GM12873 (cell line): Measurements from ENCODE around the gene FAS.

Source experiments
- TF ChIP-seq, protein P1 (sequence below): IDR thresholded peaks from 2 replicates; pipeline ENCODE4 v1.5.1; 2012; ENCODE audit warnings: low read depth, mild to moderate bottlenecking, moderate library complexity, low read length, control low read depth; ENCODE audit not compliant: insufficient read depth; ENCODE audit errors: missing control alignments

Gene FAS

DNA sequence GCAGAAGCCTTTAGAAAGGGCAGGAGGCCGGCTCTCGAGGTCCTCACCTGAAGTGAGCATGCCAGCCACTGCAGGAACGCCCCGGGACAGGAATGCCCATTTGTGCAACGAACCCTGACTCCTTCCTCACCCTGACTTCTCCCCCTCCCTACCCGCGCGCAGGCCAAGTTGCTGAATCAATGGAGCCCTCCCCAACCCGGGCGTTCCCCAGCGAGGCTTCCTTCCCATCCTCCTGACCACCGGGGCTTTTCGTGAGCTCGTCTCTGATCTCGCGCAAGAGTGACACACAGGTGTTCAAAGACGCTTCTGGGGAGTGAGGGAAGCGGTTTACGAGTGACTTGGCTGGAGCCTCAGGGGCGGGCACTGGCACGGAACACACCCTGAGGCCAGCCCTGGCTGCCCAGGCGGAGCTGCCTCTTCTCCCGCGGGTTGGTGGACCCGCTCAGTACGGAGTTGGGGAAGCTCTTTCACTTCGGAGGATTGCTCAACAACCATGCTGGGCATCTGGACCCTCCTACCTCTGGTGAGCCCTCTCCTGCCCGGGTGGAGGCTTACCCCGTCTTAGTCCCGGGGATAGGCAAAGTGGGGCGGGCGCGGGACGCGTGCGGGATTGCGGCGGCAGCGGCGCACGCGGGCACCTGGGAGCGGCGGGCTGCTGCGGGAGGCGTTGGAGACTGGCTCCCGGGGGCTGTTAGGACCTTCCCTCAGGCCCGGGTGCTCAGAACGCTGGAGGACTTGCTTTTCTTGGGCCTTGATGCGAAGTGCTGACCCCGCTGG lies at the start of gene FAS:
Gene FAS, plus strand, starts transcription at position 415 of the 777 bp plus-strand sequence. Its CDS starts 79 bp downstream, at position 494.
- TF ChIP-seq, protein P1, sequence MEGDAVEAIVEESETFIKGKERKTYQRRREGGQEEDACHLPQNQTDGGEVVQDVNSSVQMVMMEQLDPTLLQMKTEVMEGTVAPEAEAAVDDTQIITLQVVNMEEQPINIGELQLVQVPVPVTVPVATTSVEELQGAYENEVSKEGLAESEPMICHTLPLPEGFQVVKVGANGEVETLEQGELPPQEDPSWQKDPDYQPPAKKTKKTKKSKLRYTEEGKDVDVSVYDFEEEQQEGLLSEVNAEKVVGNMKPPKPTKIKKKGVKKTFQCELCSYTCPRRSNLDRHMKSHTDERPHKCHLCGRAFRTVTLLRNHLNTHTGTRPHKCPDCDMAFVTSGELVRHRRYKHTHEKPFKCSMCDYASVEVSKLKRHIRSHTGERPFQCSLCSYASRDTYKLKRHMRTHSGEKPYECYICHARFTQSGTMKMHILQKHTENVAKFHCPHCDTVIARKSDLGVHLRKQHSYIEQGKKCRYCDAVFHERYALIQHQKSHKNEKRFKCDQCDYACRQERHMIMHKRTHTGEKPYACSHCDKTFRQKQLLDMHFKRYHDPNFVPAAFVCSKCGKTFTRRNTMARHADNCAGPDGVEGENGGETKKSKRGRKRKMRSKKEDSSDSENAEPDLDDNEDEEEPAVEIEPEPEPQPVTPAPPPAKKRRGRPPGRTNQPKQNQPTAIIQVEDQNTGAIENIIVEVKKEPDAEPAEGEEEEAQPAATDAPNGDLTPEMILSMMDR = no peak

DNA sequence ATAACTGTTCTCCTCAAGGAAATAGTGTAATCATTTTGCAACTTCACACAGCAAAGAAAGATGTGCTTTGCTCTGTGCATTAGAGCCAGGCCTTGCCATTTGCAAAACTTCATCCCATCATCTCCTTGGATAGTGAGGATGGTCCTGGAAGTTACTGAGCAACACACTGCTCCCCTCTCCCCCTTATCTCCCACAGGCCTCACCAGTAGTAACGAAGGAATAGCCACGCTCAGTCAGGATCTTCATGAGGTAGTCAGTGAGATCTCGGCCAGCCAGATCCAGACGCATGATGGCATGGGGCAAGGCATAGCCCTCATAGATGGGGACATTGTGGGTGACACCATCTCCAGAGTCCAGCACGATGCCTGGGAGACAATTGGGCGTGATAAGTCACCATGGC lies 49.6 kb upstream of the FAS start:
- TF ChIP-seq, protein P1 = no peak

DNA sequence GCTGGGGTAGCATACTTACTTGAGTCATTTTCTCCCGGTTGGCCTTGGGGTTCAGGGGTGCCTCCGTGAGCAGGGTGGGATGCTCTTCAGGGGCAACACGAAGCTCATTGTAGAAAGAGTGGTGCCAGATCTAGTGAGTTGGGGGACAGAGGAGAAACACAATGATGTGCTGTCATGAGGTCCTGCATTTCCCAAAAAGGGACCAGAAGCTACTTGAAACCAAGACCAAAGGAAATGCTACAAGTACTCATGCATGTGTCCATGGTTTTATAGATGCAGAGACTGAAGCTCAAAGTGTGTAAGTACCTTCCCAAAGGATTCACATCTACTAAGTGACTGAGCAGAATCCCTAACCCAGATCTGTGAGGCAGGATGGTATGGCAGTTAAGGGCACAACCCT lies 46.8 kb upstream of the FAS start:
- TF ChIP-seq, protein P1 = no peak

DNA sequence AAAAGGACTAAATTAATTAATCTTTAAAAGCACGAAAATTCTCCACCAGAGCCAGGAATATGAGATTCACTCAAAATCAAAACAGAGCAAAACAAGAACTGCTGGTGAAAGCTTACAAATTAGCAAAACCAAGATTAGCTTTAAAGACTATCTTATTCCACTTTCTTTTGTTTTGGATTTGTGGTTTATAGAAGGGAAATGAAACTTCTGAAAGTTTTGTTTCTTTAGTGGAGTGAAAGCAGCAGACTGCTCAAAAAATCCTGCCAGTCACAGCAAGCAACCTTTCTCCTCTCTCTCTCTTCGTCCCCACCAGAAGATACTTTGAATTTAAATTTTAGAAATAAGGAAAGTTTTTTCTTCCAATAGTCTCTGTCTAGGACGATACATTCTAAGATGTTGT lies 45.8 kb upstream of the FAS start:
- TF ChIP-seq, protein P1 = no peak

DNA sequence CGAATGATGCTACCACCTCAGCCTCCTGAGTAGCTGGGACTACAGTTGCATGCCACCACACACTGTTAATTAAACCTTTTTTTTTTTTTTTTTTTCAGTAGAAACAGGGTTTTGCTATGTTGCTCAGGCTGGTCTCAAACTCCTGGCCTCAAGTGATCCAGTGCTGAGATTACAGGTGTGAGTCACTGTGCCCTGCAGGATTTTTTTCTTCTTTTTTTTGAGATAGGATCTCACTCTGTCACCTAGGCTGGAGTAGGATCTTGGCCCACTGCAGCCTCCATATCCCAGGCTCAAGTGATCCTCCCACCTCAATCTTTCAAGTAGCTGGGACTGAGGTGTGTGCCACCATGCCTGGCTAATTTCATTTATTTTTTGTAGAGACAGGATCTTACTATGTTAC lies 44.4 kb upstream of the FAS start:
- TF ChIP-seq, protein P1 = no peak

DNA sequence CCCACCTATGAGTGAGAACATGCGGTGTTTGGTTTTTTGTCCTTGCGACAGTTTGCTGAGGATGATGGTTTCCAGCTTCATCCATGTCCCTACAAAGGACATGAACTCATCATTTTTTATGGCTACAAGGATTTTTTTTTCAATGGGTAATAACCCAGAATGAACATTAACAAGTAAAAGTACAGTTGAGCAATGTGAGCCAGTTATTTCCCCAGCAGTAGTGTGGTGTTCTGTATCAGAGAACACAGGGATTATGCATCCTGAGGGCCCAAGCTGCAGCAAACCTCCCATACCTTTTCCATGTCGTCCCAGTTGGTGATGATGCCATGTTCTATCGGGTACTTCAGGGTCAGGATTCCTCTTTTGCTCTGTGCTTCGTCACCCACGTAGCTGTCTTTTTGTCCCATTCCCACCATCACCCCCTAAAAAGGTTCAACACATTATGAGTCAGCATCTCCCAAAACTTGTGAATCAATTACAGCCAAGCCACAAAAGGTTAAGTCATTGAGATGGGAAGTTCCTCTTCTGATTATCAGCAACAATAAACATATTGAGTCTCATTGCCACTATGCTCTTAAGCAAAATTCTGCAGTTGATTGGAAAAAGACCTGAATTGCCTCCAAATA lies 43.5 kb upstream of the FAS start:
- TF ChIP-seq, protein P1 = no peak

DNA sequence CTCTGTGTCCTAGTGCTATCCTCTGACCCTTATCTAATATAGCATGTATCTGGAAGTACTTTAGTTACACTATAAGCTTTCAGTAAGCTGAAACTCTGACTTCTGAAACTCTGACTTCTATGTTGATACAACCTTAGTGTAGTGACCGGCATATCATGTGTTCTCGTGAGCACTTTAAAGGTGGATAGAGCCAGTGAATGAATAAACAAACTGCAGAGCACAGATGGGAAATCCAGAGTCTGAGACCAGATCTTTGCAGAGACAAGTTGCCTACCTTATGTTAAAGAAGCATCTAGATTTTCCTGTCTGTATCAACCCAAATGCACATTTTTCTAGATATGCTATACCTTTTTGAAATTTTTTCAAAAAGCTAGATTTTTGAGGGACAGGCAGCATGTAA lies 41.5 kb upstream of the FAS start:
- TF ChIP-seq, protein P1 = no peak
